Measurements from ENCODE around the gene ENAH. TPM values are rescaled to one million over a fixed set of nuclear protein-coding genes. Genes with fewer than 3 reads are reported as not detected.

Gene ENAH
- total and polyA plus RNA-seq, 12 donors = 12.4 to 201 (median 99.8) TPM

DNA sequence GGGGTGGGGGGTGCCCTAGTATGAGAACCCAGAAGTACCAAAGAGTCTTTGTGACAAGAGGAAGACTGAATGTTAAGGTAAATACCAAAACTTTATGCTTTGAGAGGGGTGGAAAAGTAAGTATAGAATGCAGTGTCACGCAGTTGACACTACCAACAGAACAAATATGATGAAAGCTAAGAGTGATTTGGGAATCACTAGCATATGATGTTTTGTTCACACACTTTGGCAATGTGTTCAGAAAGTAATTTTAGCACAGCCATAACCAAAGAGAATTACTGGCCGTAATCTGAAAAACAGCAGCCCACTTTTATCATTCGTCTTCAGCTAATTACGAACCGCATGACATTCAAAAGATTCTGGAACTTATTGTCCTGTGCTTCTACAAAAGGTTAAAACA lies 59.5 kb downstream of the ENAH start:
- Histone ChIP-seq H3K36me3 (peaks cover 0 to 8% (median 0%) of the 10 kb centered on the region in 9 donors), H3K27ac (peak overlapping the region in 8 of 10 donors; percentile 1 to 81 (median 50)), H3K27me3 (no peaks in the 10 kb centered on the region), H3K4me3 (no peak overlapping the region), H3K9me3 (no peaks in the 10 kb centered on the region), H3K4me1 (peaks cover 0 to 69% (median 39%) of the 10 kb centered on the region in 9 donors)
- intact Hi-C loops (cut with DNase I) = loop anchor here in 1 of 10 donors (5.0 kb wide), 1 partner anchor 49 kb away; no protein-coding TSS in a partner anchor
- WGBS, 2 donors = 50 to 66% methylated on average over 5 of the region's 5 CpGs
- DNase-seq (no peak), ATAC-seq (peak in 4 of 8 donors; percentile 14 to 64 (median 52))
- TF ChIP-seq, protein P1, sequence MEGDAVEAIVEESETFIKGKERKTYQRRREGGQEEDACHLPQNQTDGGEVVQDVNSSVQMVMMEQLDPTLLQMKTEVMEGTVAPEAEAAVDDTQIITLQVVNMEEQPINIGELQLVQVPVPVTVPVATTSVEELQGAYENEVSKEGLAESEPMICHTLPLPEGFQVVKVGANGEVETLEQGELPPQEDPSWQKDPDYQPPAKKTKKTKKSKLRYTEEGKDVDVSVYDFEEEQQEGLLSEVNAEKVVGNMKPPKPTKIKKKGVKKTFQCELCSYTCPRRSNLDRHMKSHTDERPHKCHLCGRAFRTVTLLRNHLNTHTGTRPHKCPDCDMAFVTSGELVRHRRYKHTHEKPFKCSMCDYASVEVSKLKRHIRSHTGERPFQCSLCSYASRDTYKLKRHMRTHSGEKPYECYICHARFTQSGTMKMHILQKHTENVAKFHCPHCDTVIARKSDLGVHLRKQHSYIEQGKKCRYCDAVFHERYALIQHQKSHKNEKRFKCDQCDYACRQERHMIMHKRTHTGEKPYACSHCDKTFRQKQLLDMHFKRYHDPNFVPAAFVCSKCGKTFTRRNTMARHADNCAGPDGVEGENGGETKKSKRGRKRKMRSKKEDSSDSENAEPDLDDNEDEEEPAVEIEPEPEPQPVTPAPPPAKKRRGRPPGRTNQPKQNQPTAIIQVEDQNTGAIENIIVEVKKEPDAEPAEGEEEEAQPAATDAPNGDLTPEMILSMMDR (IDR thresholded peaks at IDR 0.05) = no peak

DNA sequence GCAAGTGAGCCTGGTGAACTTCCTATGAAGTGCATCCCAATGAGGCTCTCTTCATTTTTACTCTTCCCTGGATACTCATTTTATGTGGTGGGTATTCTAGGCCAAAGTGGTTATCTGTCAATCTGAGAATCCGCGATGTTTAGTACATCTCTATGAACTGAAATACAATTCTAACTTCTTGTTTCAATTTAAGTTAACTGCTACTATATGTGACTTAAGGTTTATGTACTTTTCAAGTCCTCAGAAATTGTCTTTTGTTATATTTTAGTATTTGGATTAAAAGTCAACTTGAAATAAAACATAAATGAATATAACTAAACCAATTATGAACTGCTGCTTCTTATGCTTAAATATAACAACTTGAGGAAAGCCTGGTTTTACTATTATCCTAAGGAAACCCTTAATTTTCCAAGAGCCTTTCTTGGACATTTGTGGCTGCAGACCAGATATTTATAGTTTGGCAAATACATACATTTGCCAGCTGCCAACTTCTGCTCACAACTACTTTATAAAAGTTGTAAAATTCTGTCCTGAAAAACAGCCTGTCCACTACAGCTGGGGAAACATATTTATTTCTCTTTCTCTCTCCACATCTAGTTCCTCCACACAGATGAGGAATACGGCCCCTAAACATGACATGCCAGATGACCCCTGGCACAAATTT lies 60.4 kb downstream of the ENAH start:
- peak overlapping the region in 6 of 10 donors; percentile 1 to 81 (median 62) for H3K27ac ChIP-seq

GRCh38 chr1:225587310-225587709 lies 65.6 kb downstream of the ENAH start:
- 98 to 100% methylated on average over 1 of the region's 1 CpG for WGBS, 2 donors
- no peak for ATAC-seq
- Histone ChIP-seq H3K9me3 (peaks cover 0 to 12% (median 0%) of the 10 kb centered on the region in 11 donors), H3K27me3 (no peaks in the 10 kb centered on the region), H3K4me3 (no peak overlapping the region), H3K27ac (no peak overlapping the region), H3K4me1 (peaks cover 0 to 29% (median 11%) of the 10 kb centered on the region in 9 donors), H3K36me3 (no peaks in the 10 kb centered on the region)
- intact Hi-C loops (cut with DNase I) = no loop called here
- TF ChIP-seq, protein P1 (IDR thresholded peaks at IDR 0.05) = no peak
- DNase-seq = no peak

More for the DNA sequence above, 60.4 kb downstream of the ENAH start:
- DNase-seq (no peak), ATAC-seq (no peak)
- WGBS, 2 donors = 67% methylated on average over 3 of the region's 3 CpGs
- no peak overlapping the region for H3K4me3 ChIP-seq
- intact Hi-C loops (cut with DNase I) = loop anchor here in 1 of 10 donors (5.0 kb wide), 1 partner anchor 50 kb away; no protein-coding TSS in a partner anchor
- no peaks in the 10 kb centered on the region for H3K27me3 ChIP-seq
- peaks cover 0 to 69% (median 39%) of the 10 kb centered on the region in 9 donors for H3K4me1 ChIP-seq
- H3K36me3 ChIP-seq = peaks cover 0 to 8% (median 0%) of the 10 kb centered on the region in 9 donors
- TF ChIP-seq, protein P1 (IDR thresholded peaks at IDR 0.05) = no peak
- H3K9me3 ChIP-seq = peaks cover 0 to 3% (median 0%) of the 10 kb centered on the region in 11 donors

- H3K36me3 ChIP-seq = no peaks in the 10 kb centered on the region
- H3K4me3 ChIP-seq = peak overlapping the region in 3 of 10 donors; percentile 2 to 23 (median 9)
- DNase-seq = no peak
- intact Hi-C loops (cut with DNase I) = no loop called here
- peak overlapping the region in 7 of 10 donors; percentile 49 to 78 (median 68) for H3K27ac ChIP-seq
- no peaks in the 10 kb centered on the region for H3K9me3 ChIP-seq
- no peaks in the 10 kb centered on the region for H3K27me3 ChIP-seq
- peak in 7 of 8 donors; percentile 55 to 84 (median 68) for ATAC-seq
- TF ChIP-seq, protein P1 (IDR thresholded peaks at IDR 0.05) = no peak
- H3K4me1 ChIP-seq = peaks cover 0 to 68% (median 45%) of the 10 kb centered on the region in 9 donors
- 6 to 7% methylated on average over 3 of the region's 3 CpGs for WGBS, 2 donors
These were observed 71.7 kb downstream of the ENAH start for GRCh38 chr1:225581186-225581585.
